K562 (cell line): Measurements from ENCODE around the gene CHAC1.

Source experiments
- EP400 ChIP-seq: fragments of 450-650 bp; IDR thresholded peaks from 2 replicates; pipeline ENCODE4 v1.6.1; 2017; ENCODE audit warnings: antibody characterized with exemption, mild to moderate bottlenecking, moderate library complexity
- EZH2 ChIP-seq: IDR thresholded peaks from 2 replicates; pipeline ENCODE4 v1.6.1; 2012; ENCODE audit warnings: low read depth, mild to moderate bottlenecking, inconsistent platforms, low read length, borderline replicate concordance
- HOMEZ ChIP-seq: fragments of 250-450 bp; sonication (Bioruptor Pico); IDR thresholded peaks from 2 replicates; pipeline ENCODE4 v1.4.0; 2020; ENCODE audit warnings: mild to moderate bottlenecking, moderate library complexity
- MTA2 ChIP-seq: fragments of 450-650 bp; IDR thresholded peaks from 2 replicates; pipeline ENCODE4 v1.6.1; 2016; ENCODE audit warnings: low read depth
- NBN ChIP-seq: fragments of 450-650 bp; IDR thresholded peaks from 2 replicates; pipeline ENCODE4 v1.6.1; 2016; ENCODE audit warnings: low read depth, mild to moderate bottlenecking
- RFX7 ChIP-seq: fragments of 250-450 bp; sonication (Bioruptor Pico); IDR thresholded peaks from 2 replicates; pipeline ENCODE4 v1.5.1; 2021; ENCODE audit warnings: mild to moderate bottlenecking
- USF2 ChIP-seq: sonication (generic); formaldehyde crosslinking; IDR thresholded peaks from 2 replicates; pipeline ENCODE4 v1.5.0; 2020; ENCODE audit warnings: missing genetic modification reagents
- ZNF239 ChIP-seq: fragments of 250-450 bp; sonication (Bioruptor Pico); IDR thresholded peaks from 2 replicates; pipeline ENCODE4 v1.4.0; 2020; ENCODE audit warnings: mild to moderate bottlenecking
- ZNF696 ChIP-seq: fragments of 250-450 bp; sonication (Bioruptor Pico); conservative IDR thresholded peaks from 2 replicates; pipeline ENCODE4 v1.4.0; 2020; ENCODE audit warnings: mild to moderate bottlenecking, moderate library complexity
- TF ChIP-seq, protein P1 (sequence below), 3 experiments: IDR thresholded peaks in 2 of 3; conservative IDR thresholded peaks in 1 of 3; 2 replicates each; pipeline ENCODE4 v1.5.1; 2011 to 2012; ENCODE audit warnings: low read length in 3 of 3, mild to moderate bottlenecking in 3 of 3, control low read depth in 2 of 3, improper control_type of control experiment in 1 of 3, inconsistent platforms in 1 of 3, low read depth in 1 of 3, mixed read lengths in 1 of 3, moderate library complexity in 1 of 3; ENCODE audit not compliant: insufficient read depth in 2 of 3

- no peak for TF ChIP-seq NBN
- TF ChIP-seq EZH2, result no peak
- TF ChIP-seq RFX7 (CRISPR knock-in tag), result no peak
- no peak for TF ChIP-seq HOMEZ (CRISPR knock-in tag)
- TF ChIP-seq ZNF239 (CRISPR knock-in tag), result no peak
- TF ChIP-seq, protein P1, sequence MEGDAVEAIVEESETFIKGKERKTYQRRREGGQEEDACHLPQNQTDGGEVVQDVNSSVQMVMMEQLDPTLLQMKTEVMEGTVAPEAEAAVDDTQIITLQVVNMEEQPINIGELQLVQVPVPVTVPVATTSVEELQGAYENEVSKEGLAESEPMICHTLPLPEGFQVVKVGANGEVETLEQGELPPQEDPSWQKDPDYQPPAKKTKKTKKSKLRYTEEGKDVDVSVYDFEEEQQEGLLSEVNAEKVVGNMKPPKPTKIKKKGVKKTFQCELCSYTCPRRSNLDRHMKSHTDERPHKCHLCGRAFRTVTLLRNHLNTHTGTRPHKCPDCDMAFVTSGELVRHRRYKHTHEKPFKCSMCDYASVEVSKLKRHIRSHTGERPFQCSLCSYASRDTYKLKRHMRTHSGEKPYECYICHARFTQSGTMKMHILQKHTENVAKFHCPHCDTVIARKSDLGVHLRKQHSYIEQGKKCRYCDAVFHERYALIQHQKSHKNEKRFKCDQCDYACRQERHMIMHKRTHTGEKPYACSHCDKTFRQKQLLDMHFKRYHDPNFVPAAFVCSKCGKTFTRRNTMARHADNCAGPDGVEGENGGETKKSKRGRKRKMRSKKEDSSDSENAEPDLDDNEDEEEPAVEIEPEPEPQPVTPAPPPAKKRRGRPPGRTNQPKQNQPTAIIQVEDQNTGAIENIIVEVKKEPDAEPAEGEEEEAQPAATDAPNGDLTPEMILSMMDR (IDR thresholded peaks at IDR 0.05 in 2 of 3, conservative IDR thresholded peaks at IDR 0.05 in 1 of 3; ENCODE audit: insufficient read depth in 2 of 3, low read depth in 1 of 3, low read length in 3 of 3), result no peak
- TF ChIP-seq ZNF696 (CRISPR knock-in tag), result no peak
- TF ChIP-seq EP400, result no peak
- no peak for TF ChIP-seq MTA2
- TF ChIP-seq USF2 (CRISPR knock-in tag), result no peak
Observed at GRCh38 chr15:41001524-41002214, 48.4 kb downstream of the CHAC1 start.
